ENCODE data around the gene PRTG.

GRCh38 chr15:55681631-55682030, 61.3 kb downstream of the PRTG start:
- TF ChIP-seq GATA2 (CRISPR knock-in tag; IDR thresholded peaks at IDR 0.05) (no peak), TCF12 (IDR thresholded peaks at IDR 0.05) (no peak)

Data from SK-N-SH (cell line).